ENCODE measurements around the gene PCDHGB7. TPM values are rescaled to one million over a fixed set of nuclear protein-coding genes. Genes with fewer than 3 reads are reported as not detected.
"Not testable (repeated sequence)": the region's sequence is repeated elsewhere in the genome, so short reads cannot be mapped to it uniquely, and the experiment has no call there.

Gene PCDHGB7
- total RNA-seq, 4 donors from 2014 or later: 4.0 to 5.8 (median 4.3) TPM

- no peaks in the 10 kb centered on the region for H3K4me1 ChIP-seq
- H3K36me3 ChIP-seq: no peaks in the 10 kb centered on the region
- no peaks in the 10 kb centered on the region for H3K27me3 ChIP-seq
- H3K4me3 ChIP-seq: no peak overlapping the region
- TF ChIP-seq, protein P1, sequence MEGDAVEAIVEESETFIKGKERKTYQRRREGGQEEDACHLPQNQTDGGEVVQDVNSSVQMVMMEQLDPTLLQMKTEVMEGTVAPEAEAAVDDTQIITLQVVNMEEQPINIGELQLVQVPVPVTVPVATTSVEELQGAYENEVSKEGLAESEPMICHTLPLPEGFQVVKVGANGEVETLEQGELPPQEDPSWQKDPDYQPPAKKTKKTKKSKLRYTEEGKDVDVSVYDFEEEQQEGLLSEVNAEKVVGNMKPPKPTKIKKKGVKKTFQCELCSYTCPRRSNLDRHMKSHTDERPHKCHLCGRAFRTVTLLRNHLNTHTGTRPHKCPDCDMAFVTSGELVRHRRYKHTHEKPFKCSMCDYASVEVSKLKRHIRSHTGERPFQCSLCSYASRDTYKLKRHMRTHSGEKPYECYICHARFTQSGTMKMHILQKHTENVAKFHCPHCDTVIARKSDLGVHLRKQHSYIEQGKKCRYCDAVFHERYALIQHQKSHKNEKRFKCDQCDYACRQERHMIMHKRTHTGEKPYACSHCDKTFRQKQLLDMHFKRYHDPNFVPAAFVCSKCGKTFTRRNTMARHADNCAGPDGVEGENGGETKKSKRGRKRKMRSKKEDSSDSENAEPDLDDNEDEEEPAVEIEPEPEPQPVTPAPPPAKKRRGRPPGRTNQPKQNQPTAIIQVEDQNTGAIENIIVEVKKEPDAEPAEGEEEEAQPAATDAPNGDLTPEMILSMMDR (IDR thresholded peaks at IDR 0.05): no peak
- TF ChIP-seq POLR2A (IDR thresholded peaks at IDR 0.05): no peak
- DNase-seq: no peak
- H3K9me3 ChIP-seq: peaks cover 0 to 68% (median 16%) of the 10 kb centered on the region in 4 donors
- no peak overlapping the region for H3K27ac ChIP-seq
These were observed 42.9 kb upstream of the PCDHGB7 start for GRCh38 chr5:141374627-141375026.

DNA sequence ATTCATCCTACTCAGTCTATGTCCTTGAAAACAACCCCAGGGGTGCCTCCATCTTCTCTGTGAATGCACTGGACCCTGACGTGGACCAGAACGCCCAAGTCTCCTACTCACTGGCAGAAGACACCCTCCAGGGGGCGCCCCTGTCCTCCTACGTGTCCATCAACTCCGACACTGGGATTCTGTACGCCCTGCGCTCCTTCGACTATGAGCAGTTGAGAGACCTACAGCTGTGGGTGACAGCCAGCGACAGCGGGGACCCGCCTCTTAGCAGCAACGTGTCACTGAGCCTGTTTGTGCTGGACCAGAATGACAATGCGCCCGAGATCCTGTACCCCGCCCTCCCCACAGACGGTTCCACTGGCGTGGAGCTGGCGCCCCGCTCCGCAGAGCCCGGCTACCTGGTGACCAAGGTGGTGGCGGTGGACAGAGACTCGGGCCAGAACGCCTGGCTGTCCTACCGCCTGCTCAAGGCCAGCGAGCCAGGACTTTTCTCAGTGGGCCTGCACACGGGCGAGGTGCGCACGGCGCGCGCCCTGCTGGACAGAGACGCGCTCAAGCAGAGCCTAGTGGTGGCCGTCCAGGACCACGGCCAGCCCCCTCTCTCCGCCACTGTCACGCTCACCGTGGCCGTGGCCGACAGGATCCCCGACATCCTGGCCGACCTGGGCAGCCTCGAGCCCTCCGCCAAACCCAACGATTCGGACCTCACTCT lies 41.9 kb upstream of the PCDHGB7 start:
- peaks cover 0 to 65% (median 16%) of the 10 kb centered on the region in 4 donors for H3K9me3 ChIP-seq
- H3K4me3 ChIP-seq, H3K4me1 ChIP-seq, H3K27ac ChIP-seq, DNase-seq, H3K36me3 ChIP-seq, H3K27me3 ChIP-seq: not testable (repeated sequence)

DNA sequence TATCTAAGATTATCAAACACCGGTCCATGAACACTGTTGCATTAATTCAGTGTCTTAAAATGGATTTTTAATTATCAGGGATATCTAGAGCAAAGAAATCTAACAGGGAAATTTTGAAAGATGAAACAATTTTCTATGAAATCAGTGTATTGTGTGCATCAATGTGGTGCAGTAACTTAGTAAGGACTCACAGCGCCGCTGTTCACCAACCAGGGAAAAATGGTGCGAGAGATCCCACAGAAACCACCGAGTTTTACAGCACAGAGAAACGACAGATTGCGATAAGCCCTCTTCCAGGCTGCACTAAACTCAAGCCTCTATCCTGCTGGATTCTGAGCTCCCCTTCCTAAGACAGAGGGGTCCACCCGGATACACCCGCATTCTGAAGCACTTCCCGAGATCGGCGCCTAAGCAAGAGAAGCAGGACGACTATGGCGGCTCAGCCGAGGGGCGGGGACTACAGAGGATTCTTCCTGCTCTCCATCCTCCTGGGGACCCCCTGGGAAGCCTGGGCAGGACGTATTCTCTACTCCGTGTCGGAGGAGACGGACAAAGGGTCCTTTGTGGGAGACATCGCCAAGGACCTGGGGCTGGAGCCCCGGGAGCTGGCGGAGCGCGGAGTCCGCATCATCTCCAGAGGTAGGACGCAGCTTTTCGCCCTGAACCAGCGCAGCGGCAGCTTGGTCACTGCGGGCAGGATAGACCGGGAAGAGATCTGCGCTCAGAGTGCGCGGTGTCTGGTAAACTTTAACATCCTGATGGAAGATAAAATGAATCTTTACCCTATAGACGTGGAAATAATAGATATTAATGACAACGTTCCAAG lies 34.8 kb upstream of the PCDHGB7 start, which contains the start of gene PCDHGA7:
Gene PCDHGA7 (plus strand): TSS at position 274 of the 826 bp plus-strand sequence. CDS start 158 bp downstream, at position 432.
- H3K4me1 ChIP-seq: no peaks in the 10 kb centered on the region
- H3K9me3 ChIP-seq: peaks cover 0 to 54% (median 4%) of the 10 kb centered on the region in 4 donors
- TF ChIP-seq POLR2A (IDR thresholded peaks at IDR 0.05): no peak
- TF ChIP-seq, protein P1 (IDR thresholded peaks at IDR 0.05): no peak
- DNase-seq: no peak
- no peaks in the 10 kb centered on the region for H3K27me3 ChIP-seq
- H3K4me3 ChIP-seq: peak within 1 kb of the TSS in 2 of 4 donors; percentile 24 to 25
- H3K27ac ChIP-seq: no peak within 1 kb of the TSS
- no peaks in the 10 kb centered on the region for H3K36me3 ChIP-seq

DNA sequence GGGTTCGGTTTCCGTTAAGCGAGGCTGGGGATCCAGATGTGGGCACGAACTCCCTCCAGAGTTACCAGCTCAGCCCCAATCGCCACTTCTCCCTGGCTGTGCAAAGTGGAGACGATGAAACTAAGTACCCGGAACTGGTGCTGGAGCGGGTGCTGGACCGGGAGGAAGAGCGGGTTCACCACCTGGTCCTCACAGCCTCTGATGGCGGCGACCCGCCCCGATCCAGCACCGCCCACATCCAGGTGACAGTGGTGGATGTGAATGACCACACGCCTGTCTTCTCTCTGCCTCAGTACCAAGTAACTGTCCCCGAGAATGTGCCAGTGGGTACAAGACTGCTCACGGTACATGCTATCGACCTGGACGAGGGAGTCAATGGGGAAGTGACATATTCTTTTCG lies 34.1 kb upstream of the PCDHGB7 start:
- no peaks in the 10 kb centered on the region for H3K36me3 ChIP-seq
- no peaks in the 10 kb centered on the region for H3K4me1 ChIP-seq
- no peaks in the 10 kb centered on the region for H3K27me3 ChIP-seq
- TF ChIP-seq, protein P1 (IDR thresholded peaks at IDR 0.05): no peak
- no peak for TF ChIP-seq POLR2A (IDR thresholded peaks at IDR 0.05)
- no peak for DNase-seq
- peaks cover 0 to 50% (median 4%) of the 10 kb centered on the region in 4 donors for H3K9me3 ChIP-seq
- no peak overlapping the region for H3K27ac ChIP-seq
- no peak overlapping the region for H3K4me3 ChIP-seq

DNA sequence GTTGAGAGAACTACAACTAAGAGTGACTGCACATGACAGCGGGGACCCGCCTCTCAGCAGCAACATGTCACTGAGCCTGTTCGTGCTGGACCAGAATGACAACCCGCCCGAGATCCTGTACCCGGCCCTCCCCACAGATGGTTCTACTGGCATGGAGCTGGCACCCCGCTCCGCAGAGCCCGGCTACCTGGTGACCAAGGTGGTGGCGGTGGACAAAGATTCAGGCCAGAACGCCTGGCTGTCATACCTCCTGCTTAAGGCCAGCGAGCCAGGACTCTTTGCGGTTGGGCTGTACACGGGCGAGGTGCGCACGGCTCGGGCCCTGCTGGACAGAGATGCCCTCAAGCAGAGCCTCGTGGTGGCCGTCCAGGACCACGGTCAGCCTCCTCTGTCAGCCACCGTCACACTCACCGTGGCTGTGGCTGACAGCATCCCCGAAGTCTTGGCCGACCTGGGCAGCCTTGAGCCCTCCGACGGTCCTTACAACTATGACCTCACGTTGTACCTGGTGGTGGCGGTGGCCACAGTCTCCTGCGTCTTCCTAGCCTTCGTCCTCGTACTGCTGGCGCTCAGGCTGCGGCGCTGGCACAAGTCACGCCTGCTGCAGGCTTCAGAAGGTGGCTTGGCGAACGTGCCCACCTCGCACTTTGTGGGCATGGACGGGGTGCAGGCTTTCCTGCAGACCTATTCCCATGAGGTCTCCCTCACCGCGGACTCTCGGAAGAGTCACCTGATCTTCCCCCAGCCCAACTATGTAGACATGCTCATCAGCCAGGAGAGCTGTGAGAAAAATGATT lies 32.8 kb upstream of the PCDHGB7 start:
- Histone ChIP-seq H3K4me1 (no peaks in the 10 kb centered on the region), H3K4me3 (no peak overlapping the region), H3K36me3 (no peaks in the 10 kb centered on the region), H3K27me3 (no peaks in the 10 kb centered on the region), H3K9me3 (peaks cover 0 to 63% (median 7%) of the 10 kb centered on the region in 4 donors), H3K27ac (no peak overlapping the region)
- no peak for TF ChIP-seq POLR2A (IDR thresholded peaks at IDR 0.05)
- TF ChIP-seq, protein P1 (IDR thresholded peaks at IDR 0.05): no peak
- no peak for DNase-seq
